Transverse colon (tissue), 4 donors: ENCODE measurements around the gene CPOX. TPM values are rescaled to one million over a fixed set of nuclear protein-coding genes. Genes with fewer than 3 reads are reported as not detected.
A peak's percentile ranks its signal among the peaks of the same experiment; 100 is the strongest.

Experiments used
- DNase-seq: peaks from one replicate; pipeline ENCODE4 v3.0.0-alpha.2; 2019
- H3K27ac ChIP-seq, 4 donors: fragments of 200-600 bp; sonication (generic); 2 replicates each; pipeline ENCODE4 v1.5.1; 2016 to 2018; ENCODE audit warnings: inconsistent platforms in 4 of 4
- H3K27me3 ChIP-seq: fragments of 200-600 bp; sonication (generic); 2 replicates; pipeline ENCODE4 v1.5.1; 2017; ENCODE audit warnings: inconsistent platforms
- H3K36me3 ChIP-seq, 4 donors: fragments of 200-600 bp; sonication (generic); 2 replicates each; pipeline ENCODE4 v1.5.1; 2017 to 2019; ENCODE audit warnings: inconsistent platforms in 4 of 4
- H3K4me1 ChIP-seq, 4 donors: fragments of 200-600 bp; sonication (generic); 2 replicates each; pipeline ENCODE4 v1.5.1; 2017 to 2020; ENCODE audit warnings: inconsistent platforms in 4 of 4
- H3K4me3 ChIP-seq, 4 donors: fragments of 200-600 bp; sonication (generic); 1 replicate in 1 of 4; 2 replicates in 3 of 4; pipeline versions ENCODE4 v1.5.1 to v1.6.1; 2017 to 2019; ENCODE audit warnings: inconsistent platforms in 4 of 4
- H3K9me3 ChIP-seq, 2 donors: fragments of 200-600 bp; sonication (generic); 2 replicates each; pipeline ENCODE4 v1.5.1; 2017 to 2019; ENCODE audit warnings: inconsistent platforms in 2 of 2
- EP300 ChIP-seq: sonication (generic); formaldehyde crosslinking; IDR thresholded peaks from one replicate; pipeline ENCODE4 v1.6.1; 2017; ENCODE audit warnings: antibody characterized with exemption, low read depth
- POLR2A ChIP-seq: fragments of 450-650 bp; IDR thresholded peaks from one replicate; pipeline ENCODE4 v1.6.1; 2016; ENCODE audit warnings: antibody characterized with exemption, mild to moderate bottlenecking, moderate library complexity
- POLR2AphosphoS5 ChIP-seq, 3 donors: sonication (generic); formaldehyde crosslinking; IDR thresholded peaks; one replicate each; pipeline ENCODE4 v1.6.1; 2016; ENCODE audit warnings: antibody characterized with exemption in 3 of 3
- WGBS, 2 donors: methylation state at CpG; one replicate each; pipeline ENCODE4 v1.1.5; 2018; ENCODE audit warnings: low coverage in 1 of 2; 5-methylcytosine and 5-hydroxymethylcytosine counted together
- in situ Hi-C, 4 donors: fragments of 200-750 bp; cut with MboI; loops; one replicate each; pipeline versions ENCODE4 v1.15.0 to v1.15.1; 2017; ENCODE audit warnings: low sequenced_read_pairs in 3 of 4, low pct_ligation_motif_present in 1 of 4, low pct_unique_long_range_greater_than_20kb in 1 of 4
- intact Hi-C: fragments of 100-400 bp; cut with DNase I; formaldehyde crosslinking; loops from one replicate; pipeline ENCODE4 v1.15.1; 2023; ENCODE audit warnings: low total_unique reads
- total RNA-seq, 4 donors: library from RNA; depleted of rRNA; stranded (reverse); fragments of >200 nt; gene quantifications; one replicate each; pipeline ENCODE4 v1.1.0, GENCODE V29; 2016
- TF ChIP-seq, protein P1 (sequence below), 5 experiments: fragments of 200-600 bp in 3 of 5; fragments of 450-650 bp in 2 of 5; sonication (generic) in 3 of 5; IDR thresholded peaks; 1 replicate in 2 of 5; 2 replicates in 3 of 5; pipeline ENCODE4 v1.5.1; 2016 to 2017; ENCODE audit warnings: antibody characterized with exemption in 5 of 5, inconsistent platforms in 3 of 5, mild to moderate bottlenecking in 2 of 5, moderate library complexity in 1 of 5

The CPOX gene
- total RNA-seq, 4 donors from 2014 or later, result 17.9 to 30.7 (median 26.3) TPM

- Histone ChIP-seq H3K4me3 (no peak overlapping the region), H3K4me1 (peaks cover 0 to 7% (median 0%) of the 10 kb centered on the region in 4 donors), H3K9me3 (no peaks in the 10 kb centered on the region), H3K36me3 (no peaks in the 10 kb centered on the region), H3K27me3 (no peaks in the 10 kb centered on the region), H3K27ac (peak overlapping the region; percentile 45 to 70 (median 62))
- TF ChIP-seq, protein P1, sequence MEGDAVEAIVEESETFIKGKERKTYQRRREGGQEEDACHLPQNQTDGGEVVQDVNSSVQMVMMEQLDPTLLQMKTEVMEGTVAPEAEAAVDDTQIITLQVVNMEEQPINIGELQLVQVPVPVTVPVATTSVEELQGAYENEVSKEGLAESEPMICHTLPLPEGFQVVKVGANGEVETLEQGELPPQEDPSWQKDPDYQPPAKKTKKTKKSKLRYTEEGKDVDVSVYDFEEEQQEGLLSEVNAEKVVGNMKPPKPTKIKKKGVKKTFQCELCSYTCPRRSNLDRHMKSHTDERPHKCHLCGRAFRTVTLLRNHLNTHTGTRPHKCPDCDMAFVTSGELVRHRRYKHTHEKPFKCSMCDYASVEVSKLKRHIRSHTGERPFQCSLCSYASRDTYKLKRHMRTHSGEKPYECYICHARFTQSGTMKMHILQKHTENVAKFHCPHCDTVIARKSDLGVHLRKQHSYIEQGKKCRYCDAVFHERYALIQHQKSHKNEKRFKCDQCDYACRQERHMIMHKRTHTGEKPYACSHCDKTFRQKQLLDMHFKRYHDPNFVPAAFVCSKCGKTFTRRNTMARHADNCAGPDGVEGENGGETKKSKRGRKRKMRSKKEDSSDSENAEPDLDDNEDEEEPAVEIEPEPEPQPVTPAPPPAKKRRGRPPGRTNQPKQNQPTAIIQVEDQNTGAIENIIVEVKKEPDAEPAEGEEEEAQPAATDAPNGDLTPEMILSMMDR (IDR thresholded peaks at IDR 0.05), result no peak
- TF ChIP-seq EP300 (no peak), POLR2A (no peak), POLR2AphosphoS5 (IDR thresholded peaks at IDR 0.05) (no peak)
- WGBS, 2 donors, result 64 to 72% methylated on average over 6 of the region's 6 CpGs
- in situ Hi-C loops, result no loop called here
- DNase-seq, result no peak
- intact Hi-C loops, result no loop called here
These were observed 40.3 kb downstream of the CPOX start for GRCh38 chr3:98553021-98553563.

DNA sequence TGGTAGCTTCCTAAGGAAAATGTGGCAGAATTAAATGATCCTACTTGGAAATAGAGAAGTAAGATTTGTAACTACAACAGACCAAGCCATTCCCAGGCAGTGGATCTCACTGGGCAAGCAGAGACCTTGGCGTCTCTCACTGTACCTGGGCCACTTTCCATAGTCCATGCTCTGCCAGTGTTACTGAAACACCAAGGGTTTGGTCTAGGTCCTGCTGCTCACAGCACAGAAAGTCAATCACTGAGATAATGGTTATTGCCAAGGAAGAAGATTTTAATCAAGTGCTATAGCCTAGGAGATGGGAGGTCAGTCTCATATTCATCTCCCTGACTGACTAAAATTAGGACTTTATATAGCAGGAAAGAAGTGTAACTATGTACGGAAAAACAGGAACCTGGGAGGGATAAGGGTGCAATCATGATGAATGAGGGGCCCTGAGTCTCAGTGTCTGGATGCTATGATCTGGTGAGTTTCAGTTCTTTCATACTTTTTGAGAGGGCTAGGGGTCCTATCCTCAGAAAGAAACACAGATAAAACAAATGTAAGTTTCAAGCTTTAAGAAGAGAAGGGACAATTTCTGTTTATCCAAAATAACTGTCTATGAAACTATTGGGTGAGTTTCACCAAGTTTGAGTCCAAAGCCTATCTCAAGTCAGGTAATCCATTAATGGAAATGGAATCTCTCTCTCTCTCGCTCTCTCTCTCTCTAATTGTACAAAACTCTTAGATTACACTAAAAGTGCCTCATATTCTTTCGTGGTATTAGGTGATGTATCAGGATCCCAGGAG is 41.0 kb downstream of the CPOX start:
- WGBS, 2 donors, result 56 to 67% methylated on average over 3 to 4 of the region's 4 CpGs

DNA sequence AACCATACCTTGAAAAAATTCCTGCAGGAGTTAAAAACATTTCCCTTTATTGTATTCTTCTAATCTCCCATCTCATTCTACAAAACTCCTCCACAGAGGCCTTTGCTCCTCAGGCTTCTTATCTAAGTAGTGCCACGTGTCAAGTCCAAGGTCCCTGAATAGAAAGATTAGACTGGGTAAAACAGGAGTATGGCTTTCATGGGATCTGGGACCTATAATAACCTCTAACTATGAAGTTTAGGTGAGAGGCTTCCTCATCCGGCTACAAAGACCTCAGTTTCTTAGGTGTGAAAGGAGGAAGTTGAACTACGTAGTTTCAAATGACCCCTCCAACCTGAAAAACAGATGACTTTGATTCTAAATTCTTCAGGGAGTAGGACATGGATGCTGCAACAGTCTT is 41.7 kb downstream of the CPOX start:
- TF ChIP-seq, protein P1 (IDR thresholded peaks at IDR 0.05), result no peak
- no peak for TF ChIP-seq POLR2A
- TF ChIP-seq POLR2AphosphoS5 (IDR thresholded peaks at IDR 0.05), result no peak
- no peak for TF ChIP-seq EP300
- no peak for DNase-seq
- no peaks in the 10 kb centered on the region for H3K9me3 ChIP-seq
- H3K27ac ChIP-seq, result peak overlapping the region; percentile 45 to 70 (median 62)
- 26 to 30% methylated on average over 3 of the region's 3 CpGs for WGBS, 2 donors
- H3K27me3 ChIP-seq, result no peaks in the 10 kb centered on the region
- intact Hi-C loops, result no loop called here
- H3K36me3 ChIP-seq, result no peaks in the 10 kb centered on the region
- H3K4me1 ChIP-seq, result peaks cover 0 to 7% (median 0%) of the 10 kb centered on the region in 4 donors
- no peak overlapping the region for H3K4me3 ChIP-seq
- in situ Hi-C loops, result no loop called here

More for the DNA sequence above, 41.0 kb downstream of the CPOX start:
- intact Hi-C loops (no loop called here), in situ Hi-C loops (no loop called here)
- Histone ChIP-seq H3K4me3 (no peak overlapping the region), H3K4me1 (peaks cover 0 to 7% (median 0%) of the 10 kb centered on the region in 4 donors), H3K27ac (peak overlapping the region; percentile 45 to 70 (median 62)), H3K36me3 (no peaks in the 10 kb centered on the region), H3K9me3 (no peaks in the 10 kb centered on the region), H3K27me3 (no peaks in the 10 kb centered on the region)
- TF ChIP-seq, protein P1 (IDR thresholded peaks at IDR 0.05), result no peak
- TF ChIP-seq POLR2A, result no peak
- no peak for TF ChIP-seq EP300
- TF ChIP-seq POLR2AphosphoS5 (IDR thresholded peaks at IDR 0.05), result no peak
- no peak for DNase-seq

DNA sequence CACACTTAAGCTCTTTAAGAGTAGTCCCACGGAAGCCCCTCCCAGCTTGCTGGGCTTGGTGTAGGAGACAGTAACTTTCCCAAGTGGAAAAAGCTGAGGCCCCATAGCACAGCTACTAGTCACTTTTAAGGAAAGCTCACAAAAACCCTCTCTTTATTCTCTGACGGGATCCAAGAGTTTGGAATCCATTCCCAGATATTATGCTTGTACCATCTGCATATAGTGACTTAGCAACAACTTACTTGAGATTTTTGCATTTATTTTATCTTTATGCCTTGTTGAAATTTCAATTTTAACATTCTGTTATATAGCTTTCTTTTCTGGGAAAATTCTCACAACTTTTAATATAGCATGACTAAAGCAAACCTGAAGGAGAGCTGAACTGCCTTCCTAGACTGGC is 42.2 kb downstream of the CPOX start:
- peaks cover 0 to 7% (median 0%) of the 10 kb centered on the region in 4 donors for H3K4me1 ChIP-seq
- TF ChIP-seq EP300 (no peak), POLR2AphosphoS5 (IDR thresholded peaks at IDR 0.05) (no peak), POLR2A (no peak)
- TF ChIP-seq, protein P1 (IDR thresholded peaks at IDR 0.05), result no peak
- no peaks in the 10 kb centered on the region for H3K27me3 ChIP-seq
- in situ Hi-C loops, result no loop called here
- no peak for DNase-seq
- 70 to 89% methylated on average over 1 to 2 of the region's 2 CpGs for WGBS, 2 donors
- no peak overlapping the region for H3K4me3 ChIP-seq
- no peaks in the 10 kb centered on the region for H3K36me3 ChIP-seq
- intact Hi-C loops, result no loop called here
- H3K27ac ChIP-seq, result peak overlapping the region in 3 of 4 donors; percentile 62 to 70 (median 63)
- no peaks in the 10 kb centered on the region for H3K9me3 ChIP-seq
